Transverse colon (tissue), 4 donors: ENCODE results near the gene TCF21. TPM values are rescaled to one million over a fixed set of nuclear protein-coding genes. Genes with fewer than 3 reads are reported as not detected.

ENCODE experiments used
- DNase-seq: peaks from one replicate; pipeline ENCODE4 v3.0.0-alpha.2; 2019
- H3K27ac ChIP-seq, 4 donors: fragments of 200-600 bp; sonication (generic); 2 replicates each; pipeline ENCODE4 v1.5.1; 2016 to 2018; ENCODE audit warnings: inconsistent platforms in 4 of 4
- H3K27me3 ChIP-seq: fragments of 200-600 bp; sonication (generic); 2 replicates; pipeline ENCODE4 v1.5.1; 2017; ENCODE audit warnings: inconsistent platforms
- H3K36me3 ChIP-seq, 4 donors: fragments of 200-600 bp; sonication (generic); 2 replicates each; pipeline ENCODE4 v1.5.1; 2017 to 2019; ENCODE audit warnings: inconsistent platforms in 4 of 4
- H3K4me1 ChIP-seq, 4 donors: fragments of 200-600 bp; sonication (generic); 2 replicates each; pipeline ENCODE4 v1.5.1; 2017 to 2020; ENCODE audit warnings: inconsistent platforms in 4 of 4
- H3K4me3 ChIP-seq, 4 donors: fragments of 200-600 bp; sonication (generic); 1 replicate in 1 of 4; 2 replicates in 3 of 4; pipeline versions ENCODE4 v1.5.1 to v1.6.1; 2017 to 2019; ENCODE audit warnings: inconsistent platforms in 4 of 4
- H3K9me3 ChIP-seq, 2 donors: fragments of 200-600 bp; sonication (generic); 2 replicates each; pipeline ENCODE4 v1.5.1; 2017 to 2019; ENCODE audit warnings: inconsistent platforms in 2 of 2
- CTCF ChIP-seq, 5 experiments: fragments of 200-600 bp in 3 of 5; fragments of 450-650 bp in 2 of 5; sonication (generic) in 3 of 5; IDR thresholded peaks; 1 replicate in 2 of 5; 2 replicates in 3 of 5; pipeline ENCODE4 v1.5.1; 2016 to 2017; ENCODE audit warnings: antibody characterized with exemption in 5 of 5, inconsistent platforms in 3 of 5, mild to moderate bottlenecking in 2 of 5, moderate library complexity in 1 of 5
- EP300 ChIP-seq: sonication (generic); formaldehyde crosslinking; IDR thresholded peaks from one replicate; pipeline ENCODE4 v1.6.1; 2017; ENCODE audit warnings: antibody characterized with exemption, low read depth
- POLR2A ChIP-seq: fragments of 450-650 bp; IDR thresholded peaks from one replicate; pipeline ENCODE4 v1.6.1; 2016; ENCODE audit warnings: antibody characterized with exemption, mild to moderate bottlenecking, moderate library complexity
- POLR2AphosphoS5 ChIP-seq, 3 donors: sonication (generic); formaldehyde crosslinking; IDR thresholded peaks; one replicate each; pipeline ENCODE4 v1.6.1; 2016; ENCODE audit warnings: antibody characterized with exemption in 3 of 3
- WGBS, 2 donors: methylation state at CpG; one replicate each; pipeline ENCODE4 v1.1.5; 2018; ENCODE audit warnings: low coverage in 1 of 2; 5-methylcytosine and 5-hydroxymethylcytosine counted together
- in situ Hi-C, 4 donors: fragments of 200-750 bp; cut with MboI; loops; one replicate each; pipeline versions ENCODE4 v1.15.0 to v1.15.1; 2017; ENCODE audit warnings: low sequenced_read_pairs in 3 of 4, low pct_ligation_motif_present in 1 of 4, low pct_unique_long_range_greater_than_20kb in 1 of 4
- intact Hi-C: fragments of 100-400 bp; cut with DNase I; formaldehyde crosslinking; loops from one replicate; pipeline ENCODE4 v1.15.1; 2023; ENCODE audit warnings: low total_unique reads
- total RNA-seq, 4 donors: library from RNA; depleted of rRNA; stranded (reverse); fragments of >200 nt; gene quantifications; one replicate each; pipeline ENCODE4 v1.1.0, GENCODE V29; 2016

TCF21 gene
- total RNA-seq, 4 donors from 2014 or later, result 6.0 to 13.0 (median 8.9) TPM

- TF ChIP-seq EP300 (no peak), POLR2AphosphoS5 (IDR thresholded peaks at IDR 0.05) (no peak), CTCF (IDR thresholded peaks at IDR 0.05) (no peak), POLR2A (no peak)
- intact Hi-C loops (no loop called here), in situ Hi-C loops (no loop called here)
- Histone ChIP-seq H3K9me3 (no peaks in the 10 kb centered on the region), H3K4me3 (peak overlapping the region in 3 of 4 donors; percentile 20 to 57 (median 31)), H3K27ac (peak overlapping the region; percentile 81 to 85 (median 82)), H3K27me3 (peaks cover 98% of the 10 kb centered on the region), H3K36me3 (no peaks in the 10 kb centered on the region), H3K4me1 (peaks cover 0 to 49% (median 14%) of the 10 kb centered on the region in 4 donors)
- 10 to 13% methylated on average over 12 of the region's 12 CpGs for WGBS, 2 donors
- no peak for DNase-seq
Measured at GRCh38 chr6:133891927-133892812, 3.3 kb downstream of the TCF21 start.

GRCh38 chr6:133892813-133893691 is 4.1 kb downstream of the TCF21 start:
- Histone ChIP-seq H3K4me1 (peaks cover 0 to 50% (median 14%) of the 10 kb centered on the region in 4 donors), H3K27me3 (peaks cover 96% of the 10 kb centered on the region), H3K4me3 (peak overlapping the region in 3 of 4 donors; percentile 20 to 57 (median 31)), H3K9me3 (no peaks in the 10 kb centered on the region), H3K36me3 (no peaks in the 10 kb centered on the region), H3K27ac (peak overlapping the region; percentile 74 to 85 (median 82))
- in situ Hi-C loops, result no loop called here
- WGBS, 2 donors, result 16 to 18% methylated on average over 20 to 41 of the region's 41 CpGs
- intact Hi-C loops, result no loop called here
- TF ChIP-seq POLR2AphosphoS5 (IDR thresholded peaks at IDR 0.05) (no peak), CTCF (IDR thresholded peaks at IDR 0.05) (no peak), EP300 (no peak), POLR2A (no peak)
- DNase-seq, result no peak

- intact Hi-C loops (no loop called here), in situ Hi-C loops (no loop called here)
- DNase-seq, result no peak
- peak overlapping the region; percentile 74 to 85 (median 82) for H3K27ac ChIP-seq
- H3K9me3 ChIP-seq, result no peaks in the 10 kb centered on the region
- H3K4me3 ChIP-seq, result peak overlapping the region in 2 of 4 donors; percentile 2 to 57
- H3K36me3 ChIP-seq, result no peaks in the 10 kb centered on the region
- WGBS, 2 donors, result 24 to 25% methylated on average over 4 of the region's 4 CpGs
- peaks cover 0 to 53% (median 14%) of the 10 kb centered on the region in 4 donors for H3K4me1 ChIP-seq
- no peak for TF ChIP-seq CTCF (IDR thresholded peaks at IDR 0.05)
- no peak for TF ChIP-seq EP300
- TF ChIP-seq POLR2A, result no peak
- TF ChIP-seq POLR2AphosphoS5 (IDR thresholded peaks at IDR 0.05), result no peak
- H3K27me3 ChIP-seq, result peaks cover 88% of the 10 kb centered on the region
Measured at GRCh38 chr6:133893946-133894345, 5.0 kb downstream of the TCF21 start.

- H3K4me3 ChIP-seq, result peak overlapping the region in 2 of 4 donors; percentile 2 to 57
- TF ChIP-seq POLR2AphosphoS5 (IDR thresholded peaks at IDR 0.05), result no peak
- TF ChIP-seq CTCF (IDR thresholded peaks at IDR 0.05), result no peak
- TF ChIP-seq POLR2A, result no peak
- TF ChIP-seq EP300, result no peak
- no peaks in the 10 kb centered on the region for H3K36me3 ChIP-seq
- H3K27ac ChIP-seq, result peak overlapping the region; percentile 74 to 85 (median 82)
- H3K27me3 ChIP-seq, result peaks cover 83% of the 10 kb centered on the region
- peaks cover 0 to 53% (median 14%) of the 10 kb centered on the region in 4 donors for H3K4me1 ChIP-seq
- 17 to 25% methylated on average over 1 to 2 of the region's 2 CpGs for WGBS, 2 donors
- in situ Hi-C loops (no loop called here), intact Hi-C loops (no loop called here)
- no peaks in the 10 kb centered on the region for H3K9me3 ChIP-seq
- no peak for DNase-seq
Measured at GRCh38 chr6:133894369-133894768, 5.5 kb downstream of the TCF21 start.
